BLaER1 (cell line): ENCODE data around the gene PLEKHG2.
A peak's percentile ranks its signal among the peaks of the same experiment; 100 is the strongest.
"Not testable (repeated sequence)": the region's sequence is repeated elsewhere in the genome, so short reads cannot be mapped to it uniquely, and the experiment has no call there.

Experiments used
- H3K27ac ChIP-seq: shearing (Covaris generic); formaldehyde crosslinking; 2 replicates; pipeline ENCODE4 v1.8.1; 2022
- H3K27me3 ChIP-seq: shearing (Covaris generic); formaldehyde crosslinking; 2 replicates; pipeline ENCODE4 v1.8.1; 2022
- H3K36me3 ChIP-seq: shearing (Covaris generic); formaldehyde crosslinking; 2 replicates; pipeline ENCODE4 v1.8.1; 2022
- H3K4me1 ChIP-seq: shearing (Covaris generic); formaldehyde crosslinking; 2 replicates; pipeline ENCODE4 v1.8.1; 2022
- H3K4me2 ChIP-seq: shearing (Covaris generic); formaldehyde crosslinking; 2 replicates; pipeline ENCODE4 v1.8.1; 2022
- H3K4me3 ChIP-seq: shearing (Covaris generic); formaldehyde crosslinking; 2 replicates; pipeline ENCODE4 v1.8.1; 2022
- H3K9ac ChIP-seq: shearing (Covaris generic); formaldehyde crosslinking; 2 replicates; pipeline ENCODE4 v1.8.1; 2022
- H3K9me3 ChIP-seq: shearing (Covaris generic); formaldehyde crosslinking; 2 replicates; pipeline ENCODE4 v1.8.1; 2022
- H4K20me1 ChIP-seq: shearing (Covaris generic); formaldehyde crosslinking; 2 replicates; pipeline ENCODE4 v1.8.1; 2022
- Cebpa-rat ChIP-seq: shearing (Covaris generic); IDR thresholded peaks from 2 replicates; pipeline ENCODE4 v1.8.1; 2022

Gene PLEKHG2

GRCh38 chr19:39372941-39373340, 39.5 kb upstream of the PLEKHG2 start:
- H3K27me3 ChIP-seq: no peaks in the 10 kb centered on the region
- H3K4me2 ChIP-seq: no peak overlapping the region
- no peak overlapping the region for H3K4me3 ChIP-seq
- H4K20me1 ChIP-seq: peaks cover 52% of the 10 kb centered on the region
- no peak overlapping the region for H3K9ac ChIP-seq
- H3K36me3 ChIP-seq: peaks cover 100% of the 10 kb centered on the region
- H3K27ac ChIP-seq: 0 out of 2 replicates have a peak overlapping the region, but pooled peaks have one; percentile 13
- no peaks in the 10 kb centered on the region for H3K4me1 ChIP-seq
- no peak for TF ChIP-seq Cebpa-rat
- H3K9me3 ChIP-seq: no peaks in the 10 kb centered on the region

- Histone ChIP-seq H3K4me2 (no peak overlapping the region), H3K9ac (no peak overlapping the region), H3K9me3 (no peaks in the 10 kb centered on the region), H3K4me1 (no peaks in the 10 kb centered on the region; the same call in 1 of the 2 replicates), H3K27ac (no peak overlapping the region), H3K27me3 (no peaks in the 10 kb centered on the region), H4K20me1 (peaks cover 48% of the 10 kb centered on the region), H3K36me3 (peaks cover 100% of the 10 kb centered on the region), H3K4me3 (no peak overlapping the region)
- no peak for TF ChIP-seq Cebpa-rat
These were observed 36.5 kb upstream of the PLEKHG2 start for GRCh38 chr19:39375929-39376328.

- Histone ChIP-seq H3K9me3 (no peaks in the 10 kb centered on the region), H3K4me1 (no peaks in the 10 kb centered on the region; the same call in 1 of the 2 replicates), H3K36me3 (peaks cover 100% of the 10 kb centered on the region), H3K9ac (no peak overlapping the region), H3K27me3 (no peaks in the 10 kb centered on the region), H3K4me3 (no peak overlapping the region), H4K20me1 (peaks cover 36% of the 10 kb centered on the region), H3K4me2 (no peak overlapping the region), H3K27ac (no peak overlapping the region)
- no peak for TF ChIP-seq Cebpa-rat
These were observed 34.8 kb upstream of the PLEKHG2 start for GRCh38 chr19:39377373-39378362.

DNA sequence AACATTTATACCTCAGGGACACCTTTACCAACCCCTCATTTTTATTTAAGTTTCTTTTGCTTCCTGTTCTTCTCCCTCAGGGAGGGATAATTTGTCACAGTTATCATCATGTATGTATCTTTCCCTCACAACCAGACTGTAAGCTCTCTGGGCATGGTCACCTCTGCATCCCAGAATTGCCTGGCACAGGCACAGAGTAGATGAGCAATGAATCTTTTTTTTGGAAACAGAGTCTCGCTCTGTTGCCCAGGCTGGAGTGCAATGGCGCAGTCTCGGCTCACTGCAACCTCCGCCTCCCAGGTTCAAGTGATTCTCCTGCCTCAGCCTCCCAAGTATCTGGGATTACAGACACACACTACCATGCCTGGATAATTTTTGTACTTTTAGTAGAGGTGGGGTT, 33.1 kb upstream of the PLEKHG2 start:
- H3K27ac ChIP-seq, H3K4me1 ChIP-seq, H3K9me3 ChIP-seq, H3K9ac ChIP-seq, H3K27me3 ChIP-seq, H3K4me3 ChIP-seq, H3K4me2 ChIP-seq: not testable (repeated sequence)
- peaks cover 29% of the 10 kb centered on the region; the same call in 1 of the 2 replicates for H4K20me1 ChIP-seq
- peaks cover 100% of the 10 kb centered on the region for H3K36me3 ChIP-seq

GRCh38 chr19:39379865-39380396, 32.5 kb upstream of the PLEKHG2 start:
- H3K4me3 ChIP-seq: no peak overlapping the region
- peak overlapping the region; percentile 34; the same call in 1 of the 2 replicates for H3K9ac ChIP-seq
- peaks cover 100% of the 10 kb centered on the region for H3K36me3 ChIP-seq
- H3K27me3 ChIP-seq: no peaks in the 10 kb centered on the region
- peaks cover 26% of the 10 kb centered on the region for H4K20me1 ChIP-seq
- no peaks in the 10 kb centered on the region; the same call in 1 of the 2 replicates for H3K4me1 ChIP-seq
- TF ChIP-seq Cebpa-rat: no peak
- H3K27ac ChIP-seq: no peak overlapping the region
- no peak overlapping the region for H3K4me2 ChIP-seq
- no peaks in the 10 kb centered on the region for H3K9me3 ChIP-seq

- 0 out of 2 replicates have a peak overlapping the region, but pooled peaks have one; percentile 34 for H3K9ac ChIP-seq
- H3K27ac ChIP-seq: no peak overlapping the region
- peaks cover 100% of the 10 kb centered on the region for H3K36me3 ChIP-seq
- no peak for TF ChIP-seq Cebpa-rat
- H4K20me1 ChIP-seq: peaks cover 27% of the 10 kb centered on the region
- no peak overlapping the region for H3K4me2 ChIP-seq
- H3K4me1 ChIP-seq: no peaks in the 10 kb centered on the region; the same call in 1 of the 2 replicates
- H3K27me3 ChIP-seq: no peaks in the 10 kb centered on the region
- H3K4me3 ChIP-seq: no peak overlapping the region
- H3K9me3 ChIP-seq: no peaks in the 10 kb centered on the region
These were observed 31.7 kb upstream of the PLEKHG2 start for GRCh38 chr19:39380521-39381502.

DNA sequence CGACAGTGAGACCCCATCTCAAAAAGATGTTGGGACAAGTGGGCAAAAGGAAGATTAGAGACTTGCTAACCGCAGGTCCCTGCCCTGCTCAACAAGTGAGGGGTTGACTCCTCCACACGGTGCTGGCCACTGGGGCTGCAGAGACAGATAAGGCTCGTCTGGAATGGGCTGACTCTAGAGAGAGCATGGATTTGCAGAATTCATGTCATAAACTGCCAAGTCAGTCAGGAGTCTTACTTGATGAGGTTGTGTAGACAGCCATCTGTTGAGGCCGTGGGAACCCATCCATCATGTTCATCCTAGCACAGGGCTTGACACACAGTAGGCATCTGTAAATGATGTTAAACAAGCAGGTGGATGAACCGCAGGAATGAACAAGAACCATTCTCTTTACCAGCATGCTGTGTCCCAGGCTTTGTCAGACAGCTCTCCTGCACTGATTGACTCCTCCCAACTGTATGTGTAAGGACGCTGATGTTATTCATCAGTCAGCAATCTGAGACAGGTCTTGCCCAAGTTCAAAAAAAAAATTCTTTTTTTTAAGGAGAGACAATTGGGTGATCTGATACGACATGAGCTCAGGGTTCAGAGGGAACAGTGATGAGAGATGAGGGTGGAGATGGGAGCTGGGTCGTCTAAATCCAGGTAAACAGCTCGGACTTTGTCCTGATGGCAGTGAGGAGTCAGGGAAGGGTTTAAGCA, 30.4 kb upstream of the PLEKHG2 start:
- peaks cover 100% of the 10 kb centered on the region for H3K36me3 ChIP-seq
- H3K27me3 ChIP-seq: no peaks in the 10 kb centered on the region
- no peak overlapping the region for H3K4me3 ChIP-seq
- no peak overlapping the region for H3K27ac ChIP-seq
- TF ChIP-seq Cebpa-rat: no peak
- H4K20me1 ChIP-seq: peaks cover 27% of the 10 kb centered on the region
- no peak overlapping the region for H3K4me2 ChIP-seq
- no peaks in the 10 kb centered on the region for H3K9me3 ChIP-seq
- no peaks in the 10 kb centered on the region; the same call in 1 of the 2 replicates for H3K4me1 ChIP-seq
- H3K9ac ChIP-seq: no peak overlapping the region

GRCh38 chr19:39382991-39383828, 29.3 kb upstream of the PLEKHG2 start:
- TF ChIP-seq Cebpa-rat: no peak
- Histone ChIP-seq H3K4me1 (no peaks in the 10 kb centered on the region; the same call in 1 of the 2 replicates), H4K20me1 (peaks cover 17% of the 10 kb centered on the region; the same call in 1 of the 2 replicates), H3K27ac (no peak overlapping the region), H3K9me3 (no peaks in the 10 kb centered on the region), H3K36me3 (peaks cover 100% of the 10 kb centered on the region), H3K9ac (no peak overlapping the region), H3K27me3 (no peaks in the 10 kb centered on the region), H3K4me2 (no peak overlapping the region), H3K4me3 (no peak overlapping the region)
